ENCODE measurements around the gene ERGIC3.

The ERGIC3 gene

GRCh38 chr20:35562541-35563110, 20.7 kb downstream of the ERGIC3 start:
- DNase-seq, result no peak

GRCh38 chr20:35563834-35564233, 22.0 kb downstream of the ERGIC3 start:
- DNase-seq, result no peak

- DNase-seq, result no peak
Measured at GRCh38 chr20:35564905-35565304, 23.0 kb downstream of the ERGIC3 start.

GRCh38 chr20:35568645-35569044, 26.8 kb downstream of the ERGIC3 start:
- DNase-seq, result no peak

- no peak for DNase-seq
Measured at GRCh38 chr20:35571555-35571954, 29.7 kb downstream of the ERGIC3 start.

- DNase-seq, result no peak
Measured at GRCh38 chr20:35572838-35573237, 31.0 kb downstream of the ERGIC3 start.

GRCh38 chr20:35575958-35576357, 34.1 kb downstream of the ERGIC3 start:
- DNase-seq, result no peak

GRCh38 chr20:35576816-35577215, 34.9 kb downstream of the ERGIC3 start:
- no peak for DNase-seq

- DNase-seq, result no peak
Measured at GRCh38 chr20:35578469-35578868, 36.6 kb downstream of the ERGIC3 start.

GRCh38 chr20:35579196-35579595, 37.3 kb downstream of the ERGIC3 start:
- DNase-seq, result no peak

- DNase-seq, result no peak
Measured at GRCh38 chr20:35582131-35582530, 40.3 kb downstream of the ERGIC3 start.

- no peak for DNase-seq
Measured at GRCh38 chr20:35582741-35583404, 41.0 kb downstream of the ERGIC3 start.

GRCh38 chr20:35583636-35584560, 42.0 kb downstream of the ERGIC3 start:
- DNase-seq, result no peak

GRCh38 chr20:35586751-35587425, 45.0 kb downstream of the ERGIC3 start:
- DNase-seq, result no peak

GRCh38 chr20:35587436-35587835, 45.6 kb downstream of the ERGIC3 start:
- DNase-seq, result no peak

- no peak for DNase-seq
Measured at GRCh38 chr20:35588397-35588796, 46.5 kb downstream of the ERGIC3 start.

GRCh38 chr20:35592339-35592974, 50.6 kb downstream of the ERGIC3 start:
- no peak for DNase-seq

- no peak for DNase-seq
Measured at GRCh38 chr20:35595456-35595855, 53.6 kb downstream of the ERGIC3 start.

GRCh38 chr20:35595901-35596300, 54.0 kb downstream of the ERGIC3 start:
- no peak for DNase-seq

- DNase-seq, result no peak
Measured at GRCh38 chr20:35597186-35597585, 55.3 kb downstream of the ERGIC3 start.

GRCh38 chr20:35598476-35598875, 56.6 kb downstream of the ERGIC3 start:
- DNase-seq, result no peak

- no peak for DNase-seq
Measured at GRCh38 chr20:35598899-35599775, 57.3 kb downstream of the ERGIC3 start.

Measured in activated effector memory CD4-positive, alpha-beta T cell treated with Interleukin-2 at 50 U/mL for 16 hours (primary cell).